IMR-90 (cell line): ENCODE results near the gene PRRC2B.

Source experiments
- FOS ChIP-seq: fragments of 150-350 bp; IDR thresholded peaks from 2 replicates; pipeline ENCODE4 v1.6.1; 2016; ENCODE audit warnings: low read depth, low read length
- MAFK ChIP-seq: IDR thresholded peaks from 2 replicates; pipeline ENCODE4 v1.6.1; 2012; ENCODE audit warnings: low read depth, low read length, improper control_type of control experiment
- RAD21 ChIP-seq: IDR thresholded peaks from 2 replicates; pipeline ENCODE4 v1.6.1; 2012; ENCODE audit warnings: low read length, improper control_type of control experiment
- SMC3 ChIP-seq: fragments of 150-350 bp; IDR thresholded peaks from 2 replicates; pipeline ENCODE4 v1.6.1; 2016; ENCODE audit warnings: low read depth, mild to moderate bottlenecking, antibody characterized with exemption, low read length, moderate library complexity
- USF2 ChIP-seq: fragments of 150-350 bp; IDR thresholded peaks from 2 replicates; pipeline ENCODE4 v1.6.1; 2017; ENCODE audit warnings: mild to moderate bottlenecking, antibody characterized with exemption, low read length, low read depth
- TF ChIP-seq, protein P1 (sequence below): conservative IDR thresholded peaks from 2 replicates; pipeline ENCODE4 v1.5.1; 2012; ENCODE audit warnings: mild to moderate bottlenecking, low read depth, low read length, improper control_type of control experiment

DNA sequence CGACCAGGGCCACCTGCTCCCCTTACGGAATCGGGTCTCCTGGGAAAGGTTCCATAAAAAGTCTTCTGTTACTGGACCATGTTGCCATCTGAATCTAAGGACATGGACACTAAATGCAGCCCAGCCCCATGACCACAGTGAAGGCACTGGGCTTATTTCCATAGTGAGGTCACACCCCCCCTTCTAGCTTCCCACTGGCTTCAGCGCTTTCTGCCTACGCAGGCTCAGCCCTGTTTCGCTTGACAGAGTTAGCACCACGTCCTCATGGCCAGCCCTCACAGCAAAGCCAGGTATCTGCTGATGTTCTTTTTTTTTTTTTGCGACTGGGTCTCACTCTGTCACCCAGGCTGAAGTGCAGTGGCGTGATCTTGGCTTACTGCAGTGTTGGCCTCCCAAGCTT is 123.0 kb downstream of the PRRC2B start:
- TF ChIP-seq, protein P1, sequence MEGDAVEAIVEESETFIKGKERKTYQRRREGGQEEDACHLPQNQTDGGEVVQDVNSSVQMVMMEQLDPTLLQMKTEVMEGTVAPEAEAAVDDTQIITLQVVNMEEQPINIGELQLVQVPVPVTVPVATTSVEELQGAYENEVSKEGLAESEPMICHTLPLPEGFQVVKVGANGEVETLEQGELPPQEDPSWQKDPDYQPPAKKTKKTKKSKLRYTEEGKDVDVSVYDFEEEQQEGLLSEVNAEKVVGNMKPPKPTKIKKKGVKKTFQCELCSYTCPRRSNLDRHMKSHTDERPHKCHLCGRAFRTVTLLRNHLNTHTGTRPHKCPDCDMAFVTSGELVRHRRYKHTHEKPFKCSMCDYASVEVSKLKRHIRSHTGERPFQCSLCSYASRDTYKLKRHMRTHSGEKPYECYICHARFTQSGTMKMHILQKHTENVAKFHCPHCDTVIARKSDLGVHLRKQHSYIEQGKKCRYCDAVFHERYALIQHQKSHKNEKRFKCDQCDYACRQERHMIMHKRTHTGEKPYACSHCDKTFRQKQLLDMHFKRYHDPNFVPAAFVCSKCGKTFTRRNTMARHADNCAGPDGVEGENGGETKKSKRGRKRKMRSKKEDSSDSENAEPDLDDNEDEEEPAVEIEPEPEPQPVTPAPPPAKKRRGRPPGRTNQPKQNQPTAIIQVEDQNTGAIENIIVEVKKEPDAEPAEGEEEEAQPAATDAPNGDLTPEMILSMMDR: no peak
- TF ChIP-seq SMC3 (no peak), FOS (no peak), RAD21 (no peak), USF2 (no peak), MAFK (no peak)
